ENCODE measurements around the gene ATP6V1A.

DNA sequence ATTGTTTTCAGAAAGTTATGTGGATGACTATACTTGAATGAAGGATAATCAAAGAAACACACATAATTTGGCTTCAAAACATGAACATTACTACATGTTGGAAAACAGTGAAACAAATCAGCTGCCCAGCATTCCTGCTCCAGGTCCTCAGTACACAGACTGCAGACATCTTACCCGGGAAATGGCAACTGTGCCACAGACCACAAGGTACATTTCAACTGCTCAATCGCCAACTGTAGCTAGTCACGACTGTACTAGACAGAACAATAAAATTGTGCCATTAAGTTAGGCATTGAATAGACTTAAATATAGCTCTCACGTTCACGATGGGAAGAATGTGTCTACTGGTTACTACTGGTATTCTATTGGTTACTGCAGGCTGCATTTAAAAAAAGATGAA lies 5.7 kb upstream of the ATP6V1A start:
- TF ChIP-seq CTCF (IDR thresholded peaks at IDR 0.05) (no peak), POLR2A (IDR thresholded peaks at IDR 0.05) (no peak)

Data from testis (tissue), 2 donors.